ENCODE results near the gene PPRC1. TPM values are rescaled to one million over a fixed set of nuclear protein-coding genes. Genes with fewer than 3 reads are reported as not detected.
"Not testable (repeated sequence)": the region's sequence is repeated elsewhere in the genome, so short reads cannot be mapped to it uniquely, and the experiment has no call there.

Gene PPRC1
- polyA plus RNA-seq, 2 donors, result 23.4 TPM

GRCh38 chr10:102184606-102185005, 51.8 kb downstream of the PPRC1 start:
- no peak overlapping the region for H3K4me3 ChIP-seq (ENCODE audit: low read depth in 1 of 2, low read length in 2 of 2)
- H3K36me3 ChIP-seq (ENCODE audit: control insufficient read depth in 2 of 2, insufficient read depth in 2 of 2, low read length in 1 of 2), result no peaks in the 10 kb centered on the region
- no peaks in the 10 kb centered on the region for H3K27me3 ChIP-seq (ENCODE audit: control insufficient read depth in 1 of 2, insufficient read depth in 2 of 2, low read length in 2 of 2)
- 86 to 92% methylated on average over 2 of the region's 2 CpGs for WGBS, 2 donors
- H3K27ac ChIP-seq (ENCODE audit: low read depth in 2 of 2, low read length in 1 of 2), result no peak overlapping the region
- H3K4me1 ChIP-seq (ENCODE audit: control insufficient read depth in 2 of 2, insufficient read depth in 2 of 2, low read length in 1 of 2), result no peaks in the 10 kb centered on the region
- H3K9me3 ChIP-seq (ENCODE audit: control insufficient read depth in 2 of 2, insufficient read depth in 1 of 2, low read depth in 1 of 2, low read length in 1 of 2), result no peaks in the 10 kb centered on the region

- Histone ChIP-seq H3K36me3 (ENCODE audit: control insufficient read depth in 2 of 2, insufficient read depth in 2 of 2, low read length in 1 of 2) (no peaks in the 10 kb centered on the region), H3K27ac (ENCODE audit: low read depth in 2 of 2, low read length in 1 of 2) (no peak overlapping the region), H3K9me3 (ENCODE audit: control insufficient read depth in 2 of 2, insufficient read depth in 1 of 2, low read depth in 1 of 2, low read length in 1 of 2) (no peaks in the 10 kb centered on the region), H3K4me1 (ENCODE audit: control insufficient read depth in 2 of 2, insufficient read depth in 2 of 2, low read length in 1 of 2) (no peaks in the 10 kb centered on the region), H3K4me3 (ENCODE audit: low read depth in 1 of 2, low read length in 2 of 2) (no peak overlapping the region), H3K27me3 (ENCODE audit: control insufficient read depth in 1 of 2, insufficient read depth in 2 of 2, low read length in 2 of 2) (no peaks in the 10 kb centered on the region)
- 63 to 71% methylated on average over 2 of the region's 2 CpGs for WGBS, 2 donors
Measured at GRCh38 chr10:102185272-102185671, 52.4 kb downstream of the PPRC1 start.

- H3K36me3 ChIP-seq (ENCODE audit: control insufficient read depth in 2 of 2, insufficient read depth in 2 of 2, low read length in 1 of 2), result no peaks in the 10 kb centered on the region
- no peak overlapping the region for H3K4me3 ChIP-seq (ENCODE audit: low read depth in 1 of 2, low read length in 2 of 2)
- H3K27ac ChIP-seq (ENCODE audit: low read depth in 2 of 2, low read length in 1 of 2), result no peak overlapping the region
- H3K4me1 ChIP-seq (ENCODE audit: control insufficient read depth in 2 of 2, insufficient read depth in 2 of 2, low read length in 1 of 2), result no peaks in the 10 kb centered on the region
- no peaks in the 10 kb centered on the region for H3K9me3 ChIP-seq (ENCODE audit: control insufficient read depth in 2 of 2, insufficient read depth in 1 of 2, low read depth in 1 of 2, low read length in 1 of 2)
- H3K27me3 ChIP-seq (ENCODE audit: control insufficient read depth in 1 of 2, insufficient read depth in 2 of 2, low read length in 2 of 2), result no peaks in the 10 kb centered on the region
- 75 to 76% methylated on average over 15 of the region's 15 CpGs for WGBS, 2 donors
Measured at GRCh38 chr10:102185811-102186527, 53.1 kb downstream of the PPRC1 start.

GRCh38 chr10:102188298-102188940, 55.6 kb downstream of the PPRC1 start:
- no peak overlapping the region for H3K4me3 ChIP-seq (ENCODE audit: low read depth in 1 of 2, low read length in 2 of 2)
- no peaks in the 10 kb centered on the region for H3K27me3 ChIP-seq (ENCODE audit: control insufficient read depth in 1 of 2, insufficient read depth in 2 of 2, low read length in 2 of 2)
- WGBS, 2 donors, result 67% methylated on average over 3 of the region's 3 CpGs
- peaks cover 0 to 6% of the 10 kb centered on the region in 2 donors for H3K9me3 ChIP-seq (ENCODE audit: control insufficient read depth in 2 of 2, insufficient read depth in 1 of 2, low read depth in 1 of 2, low read length in 1 of 2)
- H3K36me3 ChIP-seq (ENCODE audit: control insufficient read depth in 2 of 2, insufficient read depth in 2 of 2, low read length in 1 of 2), result no peaks in the 10 kb centered on the region
- H3K4me1 ChIP-seq (ENCODE audit: control insufficient read depth in 2 of 2, insufficient read depth in 2 of 2, low read length in 1 of 2), result no peaks in the 10 kb centered on the region
- no peak overlapping the region for H3K27ac ChIP-seq (ENCODE audit: low read depth in 2 of 2, low read length in 1 of 2)

- not testable (repeated sequence) for H3K4me1 ChIP-seq (ENCODE audit: control insufficient read depth in 2 of 2, insufficient read depth in 2 of 2, low read length in 1 of 2); H3K27me3 ChIP-seq (ENCODE audit: control insufficient read depth in 1 of 2, insufficient read depth in 2 of 2, low read length in 2 of 2); H3K27ac ChIP-seq (ENCODE audit: low read depth in 2 of 2, low read length in 1 of 2); H3K9me3 ChIP-seq (ENCODE audit: control insufficient read depth in 2 of 2, insufficient read depth in 1 of 2, low read depth in 1 of 2, low read length in 1 of 2); H3K36me3 ChIP-seq (ENCODE audit: control insufficient read depth in 2 of 2, insufficient read depth in 2 of 2, low read length in 1 of 2); H3K4me3 ChIP-seq (ENCODE audit: low read depth in 1 of 2, low read length in 2 of 2)
- WGBS, 2 donors, result 61 to 65% methylated on average over 7 of the region's 7 CpGs
Measured at GRCh38 chr10:102188941-102189898, 56.4 kb downstream of the PPRC1 start.

- Histone ChIP-seq H3K27ac (ENCODE audit: low read depth in 2 of 2, low read length in 1 of 2) (no peak overlapping the region), H3K4me3 (ENCODE audit: low read depth in 1 of 2, low read length in 2 of 2) (no peak overlapping the region), H3K9me3 (ENCODE audit: control insufficient read depth in 2 of 2, insufficient read depth in 1 of 2, low read depth in 1 of 2, low read length in 1 of 2) (peaks cover 0 to 6% of the 10 kb centered on the region in 2 donors), H3K4me1 (ENCODE audit: control insufficient read depth in 2 of 2, insufficient read depth in 2 of 2, low read length in 1 of 2) (no peaks in the 10 kb centered on the region), H3K27me3 (ENCODE audit: control insufficient read depth in 1 of 2, insufficient read depth in 2 of 2, low read length in 2 of 2) (no peaks in the 10 kb centered on the region), H3K36me3 (ENCODE audit: control insufficient read depth in 2 of 2, insufficient read depth in 2 of 2, low read length in 1 of 2) (no peaks in the 10 kb centered on the region)
- 82 to 83% methylated on average over 7 of the region's 7 CpGs for WGBS, 2 donors
Measured at GRCh38 chr10:102191956-102192355, 59.1 kb downstream of the PPRC1 start.

- H3K36me3 ChIP-seq (ENCODE audit: control insufficient read depth in 2 of 2, insufficient read depth in 2 of 2, low read length in 1 of 2), result no peaks in the 10 kb centered on the region
- WGBS, 2 donors, result 77 to 80% methylated on average over 6 of the region's 6 CpGs
Measured at GRCh38 chr10:102195296-102195870, 62.5 kb downstream of the PPRC1 start.

GRCh38 chr10:102196893-102197292, 64.1 kb downstream of the PPRC1 start:
- Histone ChIP-seq H3K27ac (ENCODE audit: low read depth in 2 of 2, low read length in 1 of 2) (no peak overlapping the region), H3K4me1 (ENCODE audit: control insufficient read depth in 2 of 2, insufficient read depth in 2 of 2, low read length in 1 of 2) (peaks cover 0 to 2% of the 10 kb centered on the region in 2 donors), H3K27me3 (ENCODE audit: control insufficient read depth in 1 of 2, insufficient read depth in 2 of 2, low read length in 2 of 2) (no peaks in the 10 kb centered on the region), H3K4me3 (ENCODE audit: low read depth in 1 of 2, low read length in 2 of 2) (no peak overlapping the region), H3K9me3 (ENCODE audit: control insufficient read depth in 2 of 2, insufficient read depth in 1 of 2, low read depth in 1 of 2, low read length in 1 of 2) (peaks cover 0 to 8% of the 10 kb centered on the region in 2 donors), H3K36me3 (ENCODE audit: control insufficient read depth in 2 of 2, insufficient read depth in 2 of 2, low read length in 1 of 2) (no peaks in the 10 kb centered on the region)
- WGBS, 2 donors, result 64 to 80% methylated on average over 2 of the region's 2 CpGs

More at GRCh38 chr10:102195296-102195870, 62.5 kb downstream of the PPRC1 start:
- no peaks in the 10 kb centered on the region for H3K27me3 ChIP-seq (ENCODE audit: control insufficient read depth in 1 of 2, insufficient read depth in 2 of 2, low read length in 2 of 2)
- H3K9me3 ChIP-seq (ENCODE audit: control insufficient read depth in 2 of 2, insufficient read depth in 1 of 2, low read depth in 1 of 2, low read length in 1 of 2), result peaks cover 0 to 6% of the 10 kb centered on the region in 2 donors
- no peak overlapping the region for H3K4me3 ChIP-seq (ENCODE audit: low read depth in 1 of 2, low read length in 2 of 2)
- no peak overlapping the region for H3K27ac ChIP-seq (ENCODE audit: low read depth in 2 of 2, low read length in 1 of 2)
- no peaks in the 10 kb centered on the region for H3K4me1 ChIP-seq (ENCODE audit: control insufficient read depth in 2 of 2, insufficient read depth in 2 of 2, low read length in 1 of 2)

GRCh38 chr10:102198027-102198426, 65.2 kb downstream of the PPRC1 start:
- no peak overlapping the region for H3K4me3 ChIP-seq (ENCODE audit: low read depth in 1 of 2, low read length in 2 of 2)
- H3K27ac ChIP-seq (ENCODE audit: low read depth in 2 of 2, low read length in 1 of 2), result no peak overlapping the region
- 73 to 82% methylated on average over 2 of the region's 2 CpGs for WGBS, 2 donors
- no peaks in the 10 kb centered on the region for H3K27me3 ChIP-seq (ENCODE audit: control insufficient read depth in 1 of 2, insufficient read depth in 2 of 2, low read length in 2 of 2)
- peaks cover 0 to 2% of the 10 kb centered on the region in 2 donors for H3K9me3 ChIP-seq (ENCODE audit: control insufficient read depth in 2 of 2, insufficient read depth in 1 of 2, low read depth in 1 of 2, low read length in 1 of 2)
- no peaks in the 10 kb centered on the region for H3K36me3 ChIP-seq (ENCODE audit: control insufficient read depth in 2 of 2, insufficient read depth in 2 of 2, low read length in 1 of 2)
- H3K4me1 ChIP-seq (ENCODE audit: control insufficient read depth in 2 of 2, insufficient read depth in 2 of 2, low read length in 1 of 2), result peaks cover 0 to 2% of the 10 kb centered on the region in 2 donors

All from esophagus (tissue), 2 donors.